Keratinocyte (primary cell): ENCODE results near the gene HSD17B2. TPM values are rescaled to one million over a fixed set of nuclear protein-coding genes. Genes with fewer than 3 reads are reported as not detected.
"Not testable (repeated sequence)": the region's sequence is repeated elsewhere in the genome, so short reads cannot be mapped to it uniquely, and the experiment has no call there.

ENCODE experiments used
- DNase-seq: peaks from one replicate; pipeline ENCODE4 v3.0.0-alpha.2; 2011; ENCODE audit warnings: low read depth, missing footprints, low spot score
- FAIRE-seq: peaks from 2 replicates; lab custom pipeline; 2011; peaks lifted over from hg19 to GRCh38; lab: Jason Lieb, UNC
- H2AFZ ChIP-seq: 2 replicates; pipeline ENCODE4 v1.6.0; 2012; ENCODE audit warnings: low read length, control low read depth, inconsistent platforms; ENCODE audit not compliant: control insufficient read depth
- H3K27ac ChIP-seq: 2 replicates; pipeline ENCODE4 v1.5.1; 2011; ENCODE audit warnings: low read length; ENCODE audit not compliant: control insufficient read depth, insufficient read depth
- H3K27me3 ChIP-seq: 3 replicates; pipeline ENCODE4 v1.6.0; 2011; ENCODE audit warnings: low read length; ENCODE audit not compliant: control insufficient read depth, insufficient read depth; ENCODE audit errors: extremely low read depth
- H3K36me3 ChIP-seq, 2 experiments: 2 replicates in 1 of 2; 3 replicates in 1 of 2; pipeline ENCODE4 v1.5.1; 2011; ENCODE audit warnings: low read length in 2 of 2, mild to moderate bottlenecking in 1 of 2; ENCODE audit not compliant: control insufficient read depth in 2 of 2, insufficient read depth in 2 of 2; ENCODE audit errors: extremely low read depth in 1 of 2
- H3K4me1 ChIP-seq: 3 replicates; pipeline ENCODE4 v1.5.1; 2011; ENCODE audit warnings: low read length; ENCODE audit not compliant: control insufficient read depth, insufficient read depth; ENCODE audit errors: extremely low read depth
- H3K4me2 ChIP-seq: 3 replicates; pipeline ENCODE4 v1.6.0; 2011; ENCODE audit warnings: low read depth, low read length; ENCODE audit not compliant: control insufficient read depth, insufficient read depth; ENCODE audit errors: extremely low read depth
- H3K4me3 ChIP-seq, 3 experiments: fragments of 200-600 bp in 1 of 3; sonication (generic) in 1 of 3; 2 replicates in 2 of 3; 3 replicates in 1 of 3; pipeline ENCODE4 v1.5.1; 2011 to 2016; ENCODE audit warnings: low read length in 3 of 3, mild to moderate bottlenecking in 3 of 3, control low read depth in 2 of 3, inconsistent platforms in 1 of 3, low read depth in 1 of 3, mixed read lengths in 1 of 3, mixed run types in 1 of 3, moderate library complexity in 1 of 3; ENCODE audit not compliant: control insufficient read depth in 2 of 3, insufficient read depth in 2 of 3; ENCODE audit errors: extremely low read depth in 1 of 3
- H3K79me2 ChIP-seq: 2 replicates; pipeline ENCODE4 v1.6.0; 2012; ENCODE audit warnings: low read length; ENCODE audit not compliant: control insufficient read depth, insufficient read depth
- H3K9ac ChIP-seq: 3 replicates; pipeline ENCODE4 v1.6.0; 2011; ENCODE audit warnings: low read length; ENCODE audit not compliant: control insufficient read depth, insufficient read depth; ENCODE audit errors: extremely low read depth
- H3K9me1 ChIP-seq: 3 replicates; pipeline ENCODE4 v1.6.0; 2011; ENCODE audit warnings: low read length; ENCODE audit not compliant: control insufficient read depth, insufficient read depth; ENCODE audit errors: extremely low read depth
- H3K9me3 ChIP-seq: 2 replicates; pipeline ENCODE4 v1.5.1; 2012; ENCODE audit warnings: low read depth, low read length; ENCODE audit not compliant: control insufficient read depth
- H4K20me1 ChIP-seq: 3 replicates; pipeline ENCODE4 v1.6.0; 2011; ENCODE audit warnings: low read length; ENCODE audit not compliant: control insufficient read depth, insufficient read depth; ENCODE audit errors: extremely low read depth
- CTCF ChIP-seq, 3 experiments: IDR thresholded peaks in 1 of 3; conservative IDR thresholded peaks in 1 of 3; optimal IDR thresholded peaks in 1 of 3; 2 replicates in 2 of 3; 3 replicates in 1 of 3; pipeline versions ENCODE3 to v1.5.1; 2011; ENCODE audit warnings: low read length in 3 of 3, mild to moderate bottlenecking in 3 of 3, moderate library complexity in 2 of 3, control low read depth in 1 of 3, inconsistent platforms in 1 of 3; ENCODE audit not compliant: insufficient read depth in 2 of 3; ENCODE audit errors: extremely low read depth in 1 of 3
- EZH2 ChIP-seq: IDR thresholded peaks from one replicate; pipeline ENCODE4 v1.6.1; 2012; ENCODE audit warnings: inconsistent platforms, mild to moderate bottlenecking, low read length, moderate library complexity
- dilution Hi-C: fragments of 300-500 bp; cut with MboI; formaldehyde crosslinking; loops from one replicate; pipeline ENCODE4 v1.7.0; 2020; ENCODE audit warnings: low sequenced_read_pairs; ENCODE audit not compliant: extremely low pct_ligation_motif_present
- polyA plus RNA-seq, 5 experiments: library from polyadenylated mRNA; depleted of rRNA in 3 of 5; stranded (reverse) in 3 of 5; stranded (forward) in 1 of 5; unstranded in 1 of 5; fragments of >200 nt; gene quantifications; 1 replicate in 1 of 5; 2 replicates in 3 of 5; 3 replicates in 1 of 5; pipeline versions ENCODE4 v1.2.1 to v1.2.3, GENCODE V29; 2011 to 2012; ENCODE audit warnings: missing spikeins in 2 of 5, low read depth in 1 of 5, low replicate concordance in 1 of 5

Gene HSD17B2
- polyA plus RNA-seq, 1 donor (not counting 4 experiments of a cell fraction or from before 2014, with no cell fraction given), result 3.1 TPM

- Histone ChIP-seq H3K9me1 (no peaks in the 10 kb centered on the region), H3K27ac (no peak overlapping the region), H2AFZ (no peak overlapping the region), H3K79me2 (peaks cover 5% of the 10 kb centered on the region), H3K4me3 (no peak overlapping the region), H3K9me3 (no peaks in the 10 kb centered on the region), H3K4me2 (no peak overlapping the region), H3K9ac (no peak overlapping the region), H4K20me1 (no peaks in the 10 kb centered on the region), H3K27me3 (no peaks in the 10 kb centered on the region), H3K4me1 (peaks cover 4% of the 10 kb centered on the region), H3K36me3 (peaks cover 5 to 9% of the 10 kb centered on the region in 2 experiments)
- no peak for FAIRE-seq
- TF ChIP-seq CTCF (optimal IDR thresholded peaks at IDR 0.05 in 1 of 3, IDR thresholded peaks at IDR 0.05 in 1 of 3, conservative IDR thresholded peaks at IDR 0.05 in 1 of 3; ENCODE audit: extremely low read depth in 1 of 3, insufficient read depth in 2 of 3, low read length in 3 of 3) (no peak), EZH2 (no peak)
- no peak for DNase-seq
- dilution Hi-C loops, result no loop called here
Observed at GRCh38 chr16:82007189-82007588, 27.9 kb upstream of the HSD17B2 start.

- H3K4me1 ChIP-seq, result peaks cover 4% of the 10 kb centered on the region
Observed at GRCh38 chr16:82008957-82009592, 26.0 kb upstream of the HSD17B2 start.

GRCh38 chr16:82009789-82010188 lies 25.3 kb upstream of the HSD17B2 start:
- DNase-seq, H2AFZ ChIP-seq, H3K9ac ChIP-seq, H3K9me1 ChIP-seq, H3K4me1 ChIP-seq, FAIRE-seq, H3K27me3 ChIP-seq, H3K4me3 ChIP-seq, H3K27ac ChIP-seq, dilution Hi-C loops, H3K36me3 ChIP-seq, H4K20me1 ChIP-seq, H3K9me3 ChIP-seq, H3K79me2 ChIP-seq, H3K4me2 ChIP-seq: not testable (repeated sequence)

More at GRCh38 chr16:82008957-82009592, 26.0 kb upstream of the HSD17B2 start:
- Histone ChIP-seq H3K27me3 (no peaks in the 10 kb centered on the region), H3K9me1 (no peaks in the 10 kb centered on the region), H3K4me2 (no peak overlapping the region), H3K9ac (no peak overlapping the region), H3K36me3 (peaks cover 2 to 8% of the 10 kb centered on the region in 2 experiments), H2AFZ (no peak overlapping the region), H3K9me3 (no peaks in the 10 kb centered on the region), H3K79me2 (peaks cover 5% of the 10 kb centered on the region), H3K4me3 (no peak overlapping the region), H4K20me1 (no peaks in the 10 kb centered on the region), H3K27ac (no peak overlapping the region)
- dilution Hi-C loops, result no loop called here
- no peak for DNase-seq
- TF ChIP-seq EZH2, result no peak
- no peak for TF ChIP-seq CTCF (optimal IDR thresholded peaks at IDR 0.05 in 1 of 3, IDR thresholded peaks at IDR 0.05 in 1 of 3, conservative IDR thresholded peaks at IDR 0.05 in 1 of 3; ENCODE audit: extremely low read depth in 1 of 3, insufficient read depth in 2 of 3, low read length in 3 of 3)
- FAIRE-seq, result no peak
